ENCODE measurements around the gene SLC22A6.

SLC22A6 gene

GRCh38 chr11:62931499-62932278 lies 53.1 kb downstream of the SLC22A6 start:
- DNase-seq (ENCODE audit: low read depth), result no peak

- DNase-seq (ENCODE audit: low read depth), result no peak
Measured at GRCh38 chr11:62930666-62931065, 54.1 kb downstream of the SLC22A6 start.

GRCh38 chr11:62930157-62930556 lies 54.6 kb downstream of the SLC22A6 start:
- DNase-seq (ENCODE audit: low read depth), result no peak

GRCh38 chr11:62928011-62928410 lies 56.8 kb downstream of the SLC22A6 start:
- DNase-seq (ENCODE audit: low read depth), result no peak

DNA sequence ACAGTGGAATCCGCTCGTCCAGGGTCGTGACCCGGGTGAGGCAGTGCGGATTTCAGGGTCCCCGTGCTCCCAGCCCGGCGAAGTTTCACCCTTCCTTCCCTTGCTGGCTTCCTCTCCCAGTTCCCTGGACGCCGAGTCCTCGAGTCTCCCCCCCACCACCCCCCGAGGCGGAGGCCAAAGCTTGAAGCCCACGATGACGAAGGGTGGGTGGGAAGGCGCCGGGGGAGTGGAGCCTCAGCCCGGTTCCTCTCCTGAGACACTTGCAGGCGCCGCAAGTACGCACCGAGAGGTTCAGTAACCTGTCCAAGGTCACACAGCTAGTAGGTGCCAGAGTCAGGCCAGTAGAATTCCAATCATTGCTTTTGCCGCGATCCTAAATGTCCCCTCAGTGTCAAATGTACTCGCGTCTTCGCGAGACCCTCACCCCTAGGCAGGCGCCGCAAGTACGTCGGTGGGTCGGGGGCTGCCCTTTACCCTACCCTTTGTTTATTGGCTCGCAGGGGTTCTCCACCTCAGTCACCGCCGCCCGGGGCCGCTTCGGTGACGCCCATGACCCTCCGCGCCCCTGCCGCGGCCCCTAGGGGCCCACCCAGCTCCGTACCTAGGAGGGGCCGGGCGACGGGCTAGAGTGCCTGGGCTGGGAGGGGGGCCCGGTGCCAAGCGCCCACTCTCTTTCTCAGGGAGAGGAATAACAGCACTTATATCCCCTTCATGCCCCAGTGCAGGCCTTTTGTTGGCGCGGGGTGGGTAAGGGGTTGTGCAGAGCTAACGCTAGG lies 57.9 kb downstream of the SLC22A6 start:
- DNase-seq (ENCODE audit: low read depth), result no peak
